Measurements from ENCODE around the gene EPHB1. TPM values are rescaled to one million over a fixed set of nuclear protein-coding genes. Genes with fewer than 3 reads are reported as not detected.

The EPHB1 gene
- total RNA-seq, 1 experiment from 2014 or later: 2.8 TPM

GRCh38 chr3:135191708-135192107, 396.6 kb downstream of the EPHB1 start:
- Histone ChIP-seq H3K27me3 (ENCODE audit: insufficient read depth, low read length) (no peaks in the 10 kb centered on the region), H3K23ac (ENCODE audit: insufficient read length, low read depth, low read length) (no peak overlapping the region), H3K9ac (ENCODE audit: extremely low read depth, insufficient read length, low read length) (no peak overlapping the region), H4K8ac (replicated peaks; ENCODE audit: insufficient read length, low read depth, low read length) (no peak overlapping the region), H4K20me1 (ENCODE audit: control insufficient read depth, insufficient read depth, insufficient read length) (no peaks in the 10 kb centered on the region), H3K4me1 (ENCODE audit: insufficient read depth, low read length) (peaks cover 5% of the 10 kb centered on the region), H4K91ac (ENCODE audit: insufficient read length, low read depth, low read length) (no peak overlapping the region), H4K5ac (ENCODE audit: insufficient read length, low read depth, low read length) (no peak overlapping the region), H3K56ac (ENCODE audit: insufficient read length, low read depth, low read length) (no peak overlapping the region), H3K27ac (ENCODE audit: insufficient read length, low read depth, low read length) (no peak overlapping the region), H3K4me2 (ENCODE audit: insufficient read depth, insufficient read length, low read length) (no peak overlapping the region), H2AK5ac (ENCODE audit: insufficient read length, low read length) (no peak overlapping the region), H2BK20ac (ENCODE audit: low read depth, low read length, poor library complexity, severe bottlenecking) (no peak overlapping the region), H3K9me3 (ENCODE audit: control insufficient read depth, low read depth, low read length) (no peaks in the 10 kb centered on the region), H3K79me1 (ENCODE audit: insufficient read depth, low read depth, low read length, poor library complexity, severe bottlenecking) (no peaks in the 10 kb centered on the region), H2BK12ac (ENCODE audit: insufficient read length, low read depth, low read length) (no peak overlapping the region), H2BK5ac (ENCODE audit: insufficient read length, low read length) (no peak overlapping the region), H3K23me2 (ENCODE audit: insufficient read length, low read depth, low read length, poor library complexity, severe bottlenecking) (no peaks in the 10 kb centered on the region), H3K4ac (ENCODE audit: low read depth, low read length) (no peak overlapping the region), H3T11ph (ENCODE audit: low read length) (no peak overlapping the region), H3K79me2 (ENCODE audit: insufficient read depth, low read length) (no peaks in the 10 kb centered on the region), H2BK120ac (ENCODE audit: low read depth, low read length, poor library complexity, severe bottlenecking) (no peak overlapping the region), H3K18ac (ENCODE audit: insufficient read length, low read depth, low read length) (no peak overlapping the region), H3K14ac (ENCODE audit: insufficient read depth, low read length) (no peak overlapping the region), H2BK15ac (ENCODE audit: low read depth, low read length) (no peak overlapping the region), H2AFZ (ENCODE audit: low read length) (no peak overlapping the region)
- peak; percentile 46 for DNase-seq
- WGBS (ENCODE audit: extremely low coverage, insufficient read length, low lambda C conversion rate): no CpG with 5 or more reads among the region's 4 CpGs
- Mint-ChIP-seq H3K27me3 (ENCODE audit: low read depth) (no peaks in the 10 kb centered on the region; the same call in 1 of the 2 replicates), H3K9me3 (no peaks in the 10 kb centered on the region), H3K4me3 (no peak overlapping the region), H3K27ac (peak overlapping the region; percentile 8 to 23 (median 12); a peak in 2 of 7 replicates), H3K36me3 (ENCODE audit: insufficient read depth in 1 of 3, low read depth in 3 of 3) (peaks cover 0 to 3% (median 0%) of the 10 kb centered on the region in 3 experiments; a peak in 2 of 7 replicates), H3K4me1 (peaks cover 15 to 16% of the 10 kb centered on the region in 2 experiments)
- TF ChIP-seq CTCF (conservative IDR thresholded peaks at IDR 0.05): no peak

Data from H9 (cell line).